ENCODE measurements around the gene CORIN.

The CORIN gene

DNA sequence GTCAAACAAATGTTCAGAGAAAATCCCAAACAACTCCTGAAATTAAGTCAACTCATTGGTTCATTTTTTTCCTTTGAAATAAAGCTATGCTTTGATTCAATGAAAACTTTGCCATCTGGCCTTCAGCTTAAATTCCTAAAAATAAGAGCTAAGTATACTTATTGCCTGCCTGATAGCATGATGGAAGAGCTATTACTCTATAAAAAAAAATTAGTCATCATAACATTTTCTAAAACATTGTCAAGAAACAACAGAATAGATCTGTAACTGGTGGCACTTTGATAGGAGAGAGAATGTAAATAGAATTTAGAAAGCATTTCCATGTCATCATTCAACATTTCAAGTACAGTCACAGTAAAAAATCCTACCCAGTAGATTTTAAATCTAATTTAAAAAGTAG, 136.6 kb downstream of the CORIN start:
- no peaks in the 10 kb centered on the region for H3K4me1 ChIP-seq (ENCODE audit: insufficient read depth, low read length)
- H2AFZ ChIP-seq (ENCODE audit: low read depth, low read length) = no peak overlapping the region
- H3K9me3 ChIP-seq (ENCODE audit: insufficient read depth, low read length, severe bottlenecking) = no peaks in the 10 kb centered on the region
- no peak overlapping the region for H3K9ac ChIP-seq (ENCODE audit: low read depth, low read length)
- no peaks in the 10 kb centered on the region for H4K20me1 ChIP-seq (ENCODE audit: insufficient read depth, low read length)
- H3K36me3 ChIP-seq (ENCODE audit: insufficient read depth, low read length) = no peaks in the 10 kb centered on the region
- ATAC-seq (ENCODE audit: insufficient read depth, low read depth) (no peak), DNase-seq (no peak)
- H3K27me3 ChIP-seq (ENCODE audit: insufficient read depth, low read length, poor library complexity) = peaks cover 31% of the 10 kb centered on the region
- no peak overlapping the region for H3K27ac ChIP-seq (ENCODE audit: low read length)
- H3K4me2 ChIP-seq (ENCODE audit: insufficient read depth, low read length) = no peak overlapping the region
- TF ChIP-seq EZH2 (IDR thresholded peaks at IDR 0.05; ENCODE audit: borderline replicate concordance, low read depth, low read length, severe bottlenecking) = no peak
- TF ChIP-seq, protein P1, sequence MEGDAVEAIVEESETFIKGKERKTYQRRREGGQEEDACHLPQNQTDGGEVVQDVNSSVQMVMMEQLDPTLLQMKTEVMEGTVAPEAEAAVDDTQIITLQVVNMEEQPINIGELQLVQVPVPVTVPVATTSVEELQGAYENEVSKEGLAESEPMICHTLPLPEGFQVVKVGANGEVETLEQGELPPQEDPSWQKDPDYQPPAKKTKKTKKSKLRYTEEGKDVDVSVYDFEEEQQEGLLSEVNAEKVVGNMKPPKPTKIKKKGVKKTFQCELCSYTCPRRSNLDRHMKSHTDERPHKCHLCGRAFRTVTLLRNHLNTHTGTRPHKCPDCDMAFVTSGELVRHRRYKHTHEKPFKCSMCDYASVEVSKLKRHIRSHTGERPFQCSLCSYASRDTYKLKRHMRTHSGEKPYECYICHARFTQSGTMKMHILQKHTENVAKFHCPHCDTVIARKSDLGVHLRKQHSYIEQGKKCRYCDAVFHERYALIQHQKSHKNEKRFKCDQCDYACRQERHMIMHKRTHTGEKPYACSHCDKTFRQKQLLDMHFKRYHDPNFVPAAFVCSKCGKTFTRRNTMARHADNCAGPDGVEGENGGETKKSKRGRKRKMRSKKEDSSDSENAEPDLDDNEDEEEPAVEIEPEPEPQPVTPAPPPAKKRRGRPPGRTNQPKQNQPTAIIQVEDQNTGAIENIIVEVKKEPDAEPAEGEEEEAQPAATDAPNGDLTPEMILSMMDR (IDR thresholded peaks at IDR 0.05; ENCODE audit: borderline replicate concordance, extremely low read depth, low read length, poor library complexity, severe bottlenecking) = no peak
- no peaks in the 10 kb centered on the region for H3K79me2 ChIP-seq (ENCODE audit: insufficient read depth, low read length)
- H3K4me3 ChIP-seq (ENCODE audit: low read depth in 1 of 2, low read length in 2 of 2) = no peak overlapping the region

DNA sequence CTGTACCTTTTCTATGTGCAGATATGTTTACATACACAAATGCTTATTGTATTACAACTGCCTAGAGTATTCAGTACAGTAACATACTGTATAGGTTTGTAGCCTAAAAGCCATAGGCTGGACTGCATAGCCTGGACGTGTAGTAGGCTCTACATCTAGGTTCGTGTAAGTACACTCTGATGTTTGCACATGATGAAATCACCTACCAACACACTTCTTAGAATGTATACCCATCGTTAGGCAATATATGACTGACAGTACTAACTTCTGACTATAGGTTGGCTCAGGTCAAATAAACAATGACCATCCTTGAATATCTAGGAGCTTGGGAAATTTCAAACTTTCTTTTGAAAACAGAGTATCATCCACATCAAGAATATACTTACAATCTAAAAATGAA, 139.0 kb downstream of the CORIN start:
- no peaks in the 10 kb centered on the region for H3K79me2 ChIP-seq (ENCODE audit: insufficient read depth, low read length)
- no peak overlapping the region for H3K4me2 ChIP-seq (ENCODE audit: insufficient read depth, low read length)
- H2AFZ ChIP-seq (ENCODE audit: low read depth, low read length) = no peak overlapping the region
- no peak for TF ChIP-seq EZH2 (IDR thresholded peaks at IDR 0.05; ENCODE audit: borderline replicate concordance, low read depth, low read length, severe bottlenecking)
- TF ChIP-seq, protein P1 (IDR thresholded peaks at IDR 0.05; ENCODE audit: borderline replicate concordance, extremely low read depth, low read length, poor library complexity, severe bottlenecking) = no peak
- no peak overlapping the region for H3K9ac ChIP-seq (ENCODE audit: low read depth, low read length)
- peaks cover 23% of the 10 kb centered on the region for H3K27me3 ChIP-seq (ENCODE audit: insufficient read depth, low read length, poor library complexity)
- H3K9me3 ChIP-seq (ENCODE audit: insufficient read depth, low read length, severe bottlenecking) = no peaks in the 10 kb centered on the region
- DNase-seq (no peak), ATAC-seq (ENCODE audit: insufficient read depth, low read depth) (no peak)
- no peak overlapping the region for H3K27ac ChIP-seq (ENCODE audit: low read length)
- no peak overlapping the region for H3K4me3 ChIP-seq (ENCODE audit: low read depth in 1 of 2, low read length in 2 of 2)
- H3K4me1 ChIP-seq (ENCODE audit: insufficient read depth, low read length) = no peaks in the 10 kb centered on the region
- H3K36me3 ChIP-seq (ENCODE audit: insufficient read depth, low read length) = no peaks in the 10 kb centered on the region
- no peaks in the 10 kb centered on the region for H4K20me1 ChIP-seq (ENCODE audit: insufficient read depth, low read length)

DNA sequence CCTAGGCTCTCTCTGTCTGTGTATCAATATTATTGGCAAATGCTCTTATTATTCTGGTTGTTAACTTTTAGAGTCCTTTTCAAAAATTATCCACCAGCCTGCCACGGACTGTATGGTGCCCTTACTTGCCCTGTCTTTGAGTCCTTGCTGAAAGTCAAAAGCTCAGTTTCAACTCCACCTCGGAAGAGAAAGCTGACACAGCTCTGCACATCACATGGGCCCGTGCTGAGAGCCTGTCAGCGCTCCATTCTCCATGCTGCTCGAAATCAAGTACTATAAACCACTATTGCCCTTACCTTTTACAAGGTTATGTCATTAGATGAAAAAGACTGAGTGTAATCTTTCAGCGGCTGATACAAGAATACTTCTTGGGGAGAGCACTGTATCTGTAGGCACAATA, 141.0 kb downstream of the CORIN start:
- no peaks in the 10 kb centered on the region for H3K4me1 ChIP-seq (ENCODE audit: insufficient read depth, low read length)
- no peaks in the 10 kb centered on the region for H3K9me3 ChIP-seq (ENCODE audit: insufficient read depth, low read length, severe bottlenecking)
- no peak for DNase-seq
- no peak overlapping the region for H3K27ac ChIP-seq (ENCODE audit: low read length)
- no peaks in the 10 kb centered on the region for H3K36me3 ChIP-seq (ENCODE audit: insufficient read depth, low read length)
- H4K20me1 ChIP-seq (ENCODE audit: insufficient read depth, low read length) = no peaks in the 10 kb centered on the region
- H3K4me3 ChIP-seq (ENCODE audit: low read depth in 1 of 2, low read length in 2 of 2) = no peak overlapping the region
- H2AFZ ChIP-seq (ENCODE audit: low read depth, low read length) = no peak overlapping the region
- no peak for ATAC-seq (ENCODE audit: insufficient read depth, low read depth)
- H3K79me2 ChIP-seq (ENCODE audit: insufficient read depth, low read length) = no peaks in the 10 kb centered on the region
- H3K4me2 ChIP-seq (ENCODE audit: insufficient read depth, low read length) = no peak overlapping the region
- H3K9ac ChIP-seq (ENCODE audit: low read depth, low read length) = no peak overlapping the region
- no peak for TF ChIP-seq EZH2 (IDR thresholded peaks at IDR 0.05; ENCODE audit: borderline replicate concordance, low read depth, low read length, severe bottlenecking)
- TF ChIP-seq, protein P1 (IDR thresholded peaks at IDR 0.05; ENCODE audit: borderline replicate concordance, extremely low read depth, low read length, poor library complexity, severe bottlenecking) = no peak
- H3K27me3 ChIP-seq (ENCODE audit: insufficient read depth, low read length, poor library complexity) = peaks cover 23% of the 10 kb centered on the region

DNA sequence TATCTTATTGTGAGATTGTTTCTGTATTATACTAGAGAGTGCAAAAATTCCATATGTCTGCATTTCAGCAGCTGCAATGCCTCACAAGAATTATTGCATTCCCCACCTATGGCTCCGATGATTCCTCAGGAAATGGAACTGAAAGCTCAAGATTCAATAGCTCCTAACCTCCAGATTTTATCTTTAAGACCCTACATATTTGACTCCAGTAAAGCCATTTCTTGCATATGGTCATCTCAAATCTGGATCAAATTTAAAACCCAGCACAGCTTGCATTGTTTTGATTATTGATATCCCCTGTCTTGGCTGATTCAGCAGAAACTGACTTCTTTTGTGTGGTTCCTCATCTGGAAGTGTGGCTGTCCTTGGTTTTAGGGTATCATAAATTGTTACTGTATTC, 142.6 kb downstream of the CORIN start:
- Histone ChIP-seq H3K4me3 (ENCODE audit: low read depth in 1 of 2, low read length in 2 of 2) (no peak overlapping the region), H3K27me3 (ENCODE audit: insufficient read depth, low read length, poor library complexity) (peaks cover 22% of the 10 kb centered on the region), H3K4me1 (ENCODE audit: insufficient read depth, low read length) (no peaks in the 10 kb centered on the region), H3K4me2 (ENCODE audit: insufficient read depth, low read length) (no peak overlapping the region), H3K79me2 (ENCODE audit: insufficient read depth, low read length) (no peaks in the 10 kb centered on the region), H3K9ac (ENCODE audit: low read depth, low read length) (no peak overlapping the region), H3K36me3 (ENCODE audit: insufficient read depth, low read length) (no peaks in the 10 kb centered on the region), H4K20me1 (ENCODE audit: insufficient read depth, low read length) (no peaks in the 10 kb centered on the region), H3K9me3 (ENCODE audit: insufficient read depth, low read length, severe bottlenecking) (no peaks in the 10 kb centered on the region), H2AFZ (ENCODE audit: low read depth, low read length) (no peak overlapping the region), H3K27ac (ENCODE audit: low read length) (no peak overlapping the region)
- no peak for DNase-seq
- ATAC-seq (ENCODE audit: insufficient read depth, low read depth) = no peak
- TF ChIP-seq, protein P1 (IDR thresholded peaks at IDR 0.05; ENCODE audit: borderline replicate concordance, extremely low read depth, low read length, poor library complexity, severe bottlenecking) = no peak
- no peak for TF ChIP-seq EZH2 (IDR thresholded peaks at IDR 0.05; ENCODE audit: borderline replicate concordance, low read depth, low read length, severe bottlenecking)

All from DND-41 (cell line).